Activated naive CD4-positive, alpha-beta T cell treated with anti-CD3 and anti-CD28 coated beads, Interleukin-2, amount 10 ng/mL, durations not matched to agents 5 hours and 36 hours (primary cell): ENCODE measurements around the gene RGS12. TPM values are rescaled to one million over a fixed set of nuclear protein-coding genes. Genes with fewer than 3 reads are reported as not detected.

Source experiments
- total RNA-seq, 2 experiments: library from RNA; stranded (reverse); gene quantifications; one replicate each; pipeline ENCODE4 v1.2.3, GENCODE V29; 2021

The RGS12 gene
- 10 to 100 TPM in 1 of 2 experiments, 1 to 10 TPM in 1; 9.8 to 11.4 TPM for total RNA-seq

GRCh38 chr4:3292571-3293400 lies at the start of gene RGS12:
Gene RGS12, plus strand, starts transcription at chr4:3293021. Its CDS starts 23,150 bp downstream, at chr4:3316171.

GRCh38 chr4:3248811-3249661 lies 43.8 kb upstream of the RGS12 start, which contains the start of gene MSANTD1:
Gene MSANTD1, plus strand, starts transcription at chr4:3249159. Its CDS starts 64 bp downstream, at chr4:3249223.

Other genes with a start within 250 kb of the RGS12 start
- gene HTT-AS, start 218.5 kb upstream of the RGS12 start, total RNA-seq = not detected
- gene HTT, start 218.3 kb upstream of the RGS12 start, total RNA-seq = 10 to 100 TPM; 58.8 to 60.0 TPM
- gene MSANTD1, start 43.9 kb upstream of the RGS12 start, total RNA-seq = 1 to 10 TPM in 1 of 2 experiments, under 1 TPM in 1; 0.93 to 1.1 TPM
- gene HGFAC, start 148.9 kb downstream of the RGS12 start, total RNA-seq = not detected
- gene DOK7, start 170.3 kb downstream of the RGS12 start, total RNA-seq = not detected
- 10 to 100 TPM; 57.7 to 60.6 TPM for gene LRPAP1, start 239.4 kb downstream of the RGS12 start, total RNA-seq